D341Med (cell line): ENCODE data around the gene OOSP3.
"Not testable (repeated sequence)": the region's sequence is repeated elsewhere in the genome, so short reads cannot be mapped to it uniquely, and the experiment has no call there.

Experiments used
- DNase-seq: peaks from one replicate; pipeline ENCODE4 v3.0.0; 2012; ENCODE audit warnings: low spot score

Gene OOSP3

GRCh38 chr11:59877325-59877724 is 1.3 kb upstream of the OOSP3 start:
- no peak for DNase-seq

- DNase-seq = no peak
These were observed 798 bp upstream of the OOSP3 start for GRCh38 chr11:59877784-59878183.

GRCh38 chr11:59879567-59879966 is 985 bp downstream of the OOSP3 start:
- DNase-seq = no peak

DNA sequence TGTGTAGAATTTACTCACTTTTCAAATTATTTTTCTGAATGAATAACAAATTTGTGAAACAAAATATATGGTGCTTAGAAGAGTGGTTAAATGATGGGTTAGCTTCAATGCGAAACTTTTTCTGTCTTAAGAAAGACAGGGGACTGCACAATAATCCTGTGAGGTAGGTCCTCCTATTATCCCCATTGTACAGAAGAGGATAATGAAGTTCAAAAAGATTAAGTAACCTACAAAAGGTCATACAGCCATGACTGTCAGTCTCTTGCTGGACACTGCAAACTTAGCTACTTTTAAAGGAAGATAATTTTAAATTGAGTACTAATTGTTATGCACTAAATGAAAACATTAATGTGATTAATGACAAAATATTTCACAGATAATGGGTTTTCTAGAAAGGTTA is 5.0 kb downstream of the OOSP3 start:
- no peak for DNase-seq

- not testable (repeated sequence) for DNase-seq
These were observed 8.6 kb downstream of the OOSP3 start for GRCh38 chr11:59887156-59887555.

DNA sequence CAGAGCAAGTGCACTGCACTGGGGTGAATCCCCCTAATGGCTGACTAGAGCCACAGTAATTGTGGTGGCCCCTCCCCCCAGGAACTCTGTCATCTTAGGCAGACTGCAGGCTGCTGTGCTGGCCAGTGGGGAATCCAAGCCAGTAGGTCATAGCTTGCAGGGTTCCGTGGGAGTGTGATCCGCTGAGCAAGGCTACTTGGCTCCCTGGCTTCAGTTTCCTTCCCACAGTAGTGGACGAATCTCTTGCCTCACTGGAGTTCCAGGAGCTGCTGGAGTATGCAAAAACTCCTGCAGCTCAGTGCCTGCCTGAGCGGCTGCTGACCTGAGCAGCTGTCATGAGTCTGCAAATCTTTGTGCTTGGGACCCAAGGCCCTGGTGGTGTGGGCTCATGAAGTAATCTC is 13.2 kb downstream of the OOSP3 start:
- no peak for DNase-seq

- no peak for DNase-seq
These were observed 16.0 kb downstream of the OOSP3 start for GRCh38 chr11:59894616-59895015.

- no peak for DNase-seq
These were observed 19.5 kb downstream of the OOSP3 start for GRCh38 chr11:59898046-59898445.

- DNase-seq = no peak
These were observed 20.1 kb downstream of the OOSP3 start for GRCh38 chr11:59898650-59899049.

DNA sequence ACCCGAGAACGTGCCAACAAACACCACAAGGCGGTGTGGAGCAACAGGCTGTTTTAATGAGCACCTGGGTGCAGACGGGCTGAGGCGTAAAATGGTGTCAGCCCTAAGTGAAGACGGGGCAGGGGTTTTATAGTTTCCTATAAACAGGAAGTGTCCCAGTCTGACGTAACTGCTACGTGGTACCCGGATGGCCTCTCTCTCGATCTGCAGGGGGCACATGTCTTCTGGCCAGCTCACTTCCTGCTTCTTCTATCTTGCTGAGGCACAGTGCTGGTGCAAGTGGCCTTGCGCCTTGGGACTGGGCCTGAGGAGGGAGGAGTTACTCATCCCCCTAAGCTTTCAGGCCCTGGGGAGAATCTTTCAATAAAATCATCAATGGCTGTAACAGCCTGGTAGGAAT is 20.9 kb downstream of the OOSP3 start:
- no peak for DNase-seq

DNA sequence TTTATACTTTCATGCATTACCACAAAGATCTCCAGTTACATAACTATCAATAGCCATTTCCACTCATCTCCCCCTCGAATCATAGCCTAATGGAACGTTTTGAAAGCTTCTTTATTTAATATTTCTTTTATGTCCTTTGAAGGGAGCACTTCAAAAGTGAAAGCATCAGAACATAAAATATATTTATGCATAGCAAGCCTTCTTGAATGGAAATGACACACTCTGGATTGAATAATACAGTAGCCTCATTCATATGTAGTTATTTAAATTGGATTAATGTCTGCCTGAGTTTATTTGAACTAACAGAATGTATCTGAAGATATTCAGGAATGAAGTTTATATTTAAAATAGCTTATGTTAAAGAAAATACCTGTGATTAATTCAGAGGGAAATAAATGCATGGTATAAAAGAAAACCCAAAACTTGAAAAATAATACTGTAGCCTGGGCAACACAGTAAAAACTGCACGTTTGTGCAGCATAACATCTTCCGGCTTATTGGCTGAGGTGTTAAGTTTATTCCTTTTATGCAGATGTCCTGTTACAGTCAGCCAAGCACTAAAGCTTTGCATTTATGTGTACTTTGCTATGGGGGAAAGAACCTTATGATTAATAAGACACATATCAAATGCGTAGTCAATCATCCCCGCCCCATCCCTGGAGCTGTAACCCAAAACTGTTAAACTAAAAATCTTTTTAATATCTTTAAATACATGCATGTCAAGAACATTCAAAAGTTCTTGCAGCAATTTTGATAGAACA is 22.0 kb downstream of the OOSP3 start:
- no peak for DNase-seq

GRCh38 chr11:59901306-59901705 is 22.7 kb downstream of the OOSP3 start:
- DNase-seq = no peak

- not testable (repeated sequence) for DNase-seq
These were observed 25.0 kb downstream of the OOSP3 start for GRCh38 chr11:59903569-59903968.

- DNase-seq = no peak
These were observed 39.9 kb downstream of the OOSP3 start for GRCh38 chr11:59918480-59918879.

DNA sequence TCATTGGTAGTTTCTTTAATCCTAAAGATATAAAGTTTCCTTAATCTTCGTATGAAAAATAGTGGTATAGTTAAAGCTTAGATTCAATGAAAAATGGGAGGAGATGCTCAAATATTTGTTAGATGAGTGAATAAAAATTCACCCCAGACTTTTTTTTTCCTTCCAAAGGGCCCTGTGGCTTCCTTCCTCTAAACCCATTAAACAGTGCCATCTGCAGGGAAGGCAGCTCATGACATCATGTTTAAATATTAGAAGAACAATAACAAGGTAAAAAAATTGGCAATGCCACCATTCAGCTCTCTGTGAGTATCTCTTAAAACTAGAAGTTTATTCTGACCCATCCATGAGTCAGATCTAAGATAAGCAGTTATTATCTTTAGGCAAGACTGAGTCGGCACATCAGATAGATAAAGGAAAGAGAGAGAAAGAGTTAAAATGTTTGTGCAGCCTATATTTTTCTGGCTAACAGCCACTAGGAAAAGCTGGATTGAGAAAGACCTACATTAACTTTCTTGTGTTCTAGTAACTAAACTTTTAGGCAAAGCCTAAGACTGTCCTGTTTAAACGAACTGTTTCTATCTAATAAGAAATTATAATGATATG is 40.5 kb downstream of the OOSP3 start:
- DNase-seq = peak; percentile 47

DNA sequence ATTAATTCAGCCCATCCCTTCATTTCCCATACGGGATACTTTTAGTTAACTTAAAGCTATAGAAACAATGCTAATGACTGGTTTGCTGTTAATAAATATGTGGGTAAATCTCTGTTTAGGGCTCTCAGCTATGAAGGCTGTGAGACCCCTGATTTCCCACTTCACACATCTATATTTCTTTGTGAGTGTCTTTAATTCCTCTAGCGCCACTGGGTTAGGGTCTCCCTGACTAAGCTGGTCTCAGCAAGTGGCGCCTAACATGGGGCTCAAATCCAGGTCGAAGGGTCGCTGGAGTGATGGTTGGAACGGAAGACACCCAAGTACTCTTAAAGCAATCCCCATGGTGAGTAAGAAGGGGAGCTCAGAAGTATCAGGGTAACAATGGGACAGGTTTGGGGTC is 45.2 kb downstream of the OOSP3 start:
- no peak for DNase-seq

GRCh38 chr11:59931688-59932087 is 53.1 kb downstream of the OOSP3 start:
- DNase-seq = no peak

DNA sequence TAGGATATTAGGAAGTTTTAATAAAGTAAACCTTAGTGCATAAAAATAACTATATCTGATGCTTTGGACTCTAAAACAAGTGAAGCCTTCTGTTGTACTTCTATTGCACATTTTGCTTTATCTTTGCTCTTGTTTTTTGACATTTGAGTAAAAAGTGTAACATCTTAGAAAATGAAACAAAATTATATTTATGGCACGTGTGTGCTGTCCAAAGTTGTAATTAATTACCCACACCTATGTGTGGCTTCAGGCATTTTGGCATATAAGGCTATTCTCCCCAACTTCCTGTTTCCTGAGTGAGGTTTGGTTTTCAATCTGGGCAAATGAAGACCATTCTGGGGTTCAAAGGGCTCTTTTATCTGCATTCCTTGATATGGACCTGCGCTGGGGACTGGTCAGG is 59.5 kb downstream of the OOSP3 start, which contains the start of gene OOSP1:
TSS of gene OOSP1 (plus strand) at position 301 of the 400 bp plus-strand sequence. CDS start at position 324, 23 bp downstream.
- no peak for DNase-seq

DNA sequence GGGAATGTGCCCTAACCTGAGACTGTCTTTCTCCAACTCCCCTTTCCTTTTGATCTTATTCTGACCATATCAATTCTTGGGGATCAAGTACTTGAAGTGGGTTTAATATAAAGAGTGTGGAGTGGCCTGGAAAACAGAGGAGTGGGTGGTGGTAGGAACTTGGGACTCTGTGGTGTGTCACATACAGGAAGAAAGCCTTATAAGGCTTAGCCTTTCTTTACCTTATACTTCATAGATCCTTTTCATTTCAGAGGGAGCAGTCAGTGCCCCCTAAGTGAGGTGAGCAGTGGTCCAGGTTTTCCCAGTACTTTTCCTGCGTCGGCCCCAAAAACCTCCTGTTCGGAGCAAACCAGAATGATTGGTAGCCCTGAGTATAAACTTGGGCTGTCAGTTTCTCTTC is 60.1 kb downstream of the OOSP3 start:
- no peak for DNase-seq

DNA sequence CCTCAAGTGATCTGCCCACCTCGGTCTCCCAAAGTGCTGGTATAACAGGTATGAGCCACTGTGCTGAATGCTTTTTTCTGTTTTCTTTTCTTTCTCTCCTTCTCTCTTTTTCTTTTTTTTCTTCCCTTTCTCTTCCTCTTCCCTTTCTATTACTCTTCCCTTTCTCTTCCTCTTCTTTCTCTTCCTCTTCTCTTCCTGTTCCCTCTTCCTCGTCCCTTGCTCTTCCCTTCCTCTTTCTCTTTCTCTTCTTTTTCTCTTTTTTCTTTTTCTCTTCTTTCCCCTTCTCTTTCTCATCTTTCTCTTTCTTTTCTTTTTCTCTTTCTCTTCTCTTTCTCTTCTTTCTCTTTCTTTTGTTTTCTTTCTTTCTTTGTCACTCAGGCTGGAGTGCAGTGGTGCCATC is 60.9 kb downstream of the OOSP3 start:
- no peak for DNase-seq

- no peak for DNase-seq
These were observed 62.5 kb downstream of the OOSP3 start for GRCh38 chr11:59941091-59941490.

- no peak for DNase-seq
These were observed 65.6 kb downstream of the OOSP3 start for GRCh38 chr11:59943997-59944714.

- no peak for DNase-seq
These were observed 66.1 kb downstream of the OOSP3 start for GRCh38 chr11:59944720-59945119.
